Vagina (tissue), 2 donors: ENCODE data around the gene SSU72.

ENCODE experiments used
- POLR2A ChIP-seq, 2 donors: fragments of 450-650 bp; IDR thresholded peaks; one replicate each; pipeline ENCODE4 v1.6.1; 2017; ENCODE audit warnings: antibody characterized with exemption in 2 of 2, mild to moderate bottlenecking in 2 of 2, moderate library complexity in 2 of 2
- POLR2AphosphoS5 ChIP-seq, 2 donors: sonication (generic); formaldehyde crosslinking; IDR thresholded peaks; one replicate each; pipeline ENCODE4 v1.9.0; 2017; ENCODE audit warnings: antibody characterized with exemption in 2 of 2, mild to moderate bottlenecking in 2 of 2, low read depth in 1 of 2; ENCODE audit not compliant: insufficient read depth in 1 of 2
- TF ChIP-seq, protein P1 (sequence below), 3 experiments: fragments of 450-650 bp in 2 of 3; fragments of 200-600 bp in 1 of 3; sonication (generic) in 1 of 3; IDR thresholded peaks; one replicate each; pipeline ENCODE4 v1.5.1; 2017 to 2019; ENCODE audit warnings: antibody characterized with exemption in 3 of 3, mild to moderate bottlenecking in 2 of 3, moderate library complexity in 2 of 3

DNA sequence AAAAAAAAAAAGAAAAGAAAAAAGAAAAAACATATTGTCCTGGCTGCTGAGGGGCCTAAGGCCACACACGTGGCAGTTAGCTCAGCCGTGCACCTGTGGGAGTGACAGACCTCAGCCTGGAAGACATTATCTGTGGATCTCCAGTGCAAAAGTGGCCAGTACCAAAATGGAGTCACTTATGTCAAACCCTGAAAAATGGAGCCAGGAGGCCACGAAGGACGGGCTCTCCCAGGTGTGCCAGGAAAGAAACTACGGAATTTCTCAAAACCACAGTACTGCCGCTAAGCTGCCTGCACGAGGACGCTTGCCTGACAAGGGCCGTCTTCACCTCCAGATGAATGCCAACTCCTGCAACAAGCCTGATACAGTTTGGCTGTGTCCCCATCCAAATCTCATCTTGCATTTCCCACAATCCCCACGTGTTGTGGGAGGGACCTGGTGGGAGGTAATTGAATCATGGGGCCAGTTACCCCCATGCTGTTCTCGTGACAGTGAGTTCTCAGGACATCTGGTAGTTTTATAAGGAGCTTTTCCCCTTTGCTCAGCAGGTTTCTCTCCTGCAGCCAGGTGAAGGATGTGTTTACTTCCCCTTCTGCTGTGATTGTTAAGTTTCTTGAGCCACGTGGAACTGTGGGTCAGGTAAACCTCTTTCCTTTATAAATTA is 35.3 kb upstream of the SSU72 start:
- TF ChIP-seq, protein P1, sequence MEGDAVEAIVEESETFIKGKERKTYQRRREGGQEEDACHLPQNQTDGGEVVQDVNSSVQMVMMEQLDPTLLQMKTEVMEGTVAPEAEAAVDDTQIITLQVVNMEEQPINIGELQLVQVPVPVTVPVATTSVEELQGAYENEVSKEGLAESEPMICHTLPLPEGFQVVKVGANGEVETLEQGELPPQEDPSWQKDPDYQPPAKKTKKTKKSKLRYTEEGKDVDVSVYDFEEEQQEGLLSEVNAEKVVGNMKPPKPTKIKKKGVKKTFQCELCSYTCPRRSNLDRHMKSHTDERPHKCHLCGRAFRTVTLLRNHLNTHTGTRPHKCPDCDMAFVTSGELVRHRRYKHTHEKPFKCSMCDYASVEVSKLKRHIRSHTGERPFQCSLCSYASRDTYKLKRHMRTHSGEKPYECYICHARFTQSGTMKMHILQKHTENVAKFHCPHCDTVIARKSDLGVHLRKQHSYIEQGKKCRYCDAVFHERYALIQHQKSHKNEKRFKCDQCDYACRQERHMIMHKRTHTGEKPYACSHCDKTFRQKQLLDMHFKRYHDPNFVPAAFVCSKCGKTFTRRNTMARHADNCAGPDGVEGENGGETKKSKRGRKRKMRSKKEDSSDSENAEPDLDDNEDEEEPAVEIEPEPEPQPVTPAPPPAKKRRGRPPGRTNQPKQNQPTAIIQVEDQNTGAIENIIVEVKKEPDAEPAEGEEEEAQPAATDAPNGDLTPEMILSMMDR (IDR thresholded peaks at IDR 0.05) = no peak
- TF ChIP-seq POLR2A (IDR thresholded peaks at IDR 0.05) (no peak), POLR2AphosphoS5 (IDR thresholded peaks at IDR 0.05; ENCODE audit: insufficient read depth in 1 of 2, low read depth in 1 of 2) (no peak)
